ENCODE results near the gene SULT1C2.

SULT1C2 gene

GRCh38 chr2:108297436-108298141 is 8.9 kb downstream of the SULT1C2 start:
- Histone ChIP-seq H3K9ac (ENCODE audit: low read length) (no peak overlapping the region), H3K4me1 (ENCODE audit: insufficient read depth, low read length) (no peaks in the 10 kb centered on the region), H3K27ac (ENCODE audit: low read depth, low read length) (no peak overlapping the region), H3K36me3 (ENCODE audit: insufficient read depth, low read length) (no peaks in the 10 kb centered on the region), H3K27me3 (ENCODE audit: control insufficient read depth in 1 of 2, insufficient read depth in 2 of 2, low read length in 2 of 2) (no peaks in the 10 kb centered on the region), H3K4me3 (ENCODE audit: low read depth in 1 of 2, low read length in 2 of 2) (no peak overlapping the region), H3K9me3 (ENCODE audit: low read length) (no peaks in the 10 kb centered on the region)

- no peaks in the 10 kb centered on the region for H3K27me3 ChIP-seq (ENCODE audit: control insufficient read depth in 1 of 2, insufficient read depth in 2 of 2, low read length in 2 of 2)
These were observed 12.9 kb downstream of the SULT1C2 start for GRCh38 chr2:108301558-108301957.

GRCh38 chr2:108304975-108305374 is 16.3 kb downstream of the SULT1C2 start:
- Histone ChIP-seq H3K36me3 (ENCODE audit: insufficient read depth, low read length) (no peaks in the 10 kb centered on the region), H3K4me1 (ENCODE audit: insufficient read depth, low read length) (no peaks in the 10 kb centered on the region), H3K27ac (ENCODE audit: low read depth, low read length) (no peak overlapping the region), H3K9me3 (ENCODE audit: low read length) (no peaks in the 10 kb centered on the region), H3K9ac (ENCODE audit: low read length) (no peak overlapping the region), H3K27me3 (ENCODE audit: control insufficient read depth in 1 of 2, insufficient read depth in 2 of 2, low read length in 2 of 2) (no peaks in the 10 kb centered on the region), H3K4me3 (ENCODE audit: low read depth in 1 of 2, low read length in 2 of 2) (no peak overlapping the region)

More at GRCh38 chr2:108301558-108301957, 12.9 kb downstream of the SULT1C2 start:
- no peaks in the 10 kb centered on the region for H3K36me3 ChIP-seq (ENCODE audit: insufficient read depth, low read length)
- H3K4me1 ChIP-seq (ENCODE audit: insufficient read depth, low read length) = no peaks in the 10 kb centered on the region
- H3K9me3 ChIP-seq (ENCODE audit: low read length) = no peaks in the 10 kb centered on the region
- no peak overlapping the region for H3K27ac ChIP-seq (ENCODE audit: low read depth, low read length)
- no peak overlapping the region for H3K4me3 ChIP-seq (ENCODE audit: low read depth in 1 of 2, low read length in 2 of 2)
- no peak overlapping the region for H3K9ac ChIP-seq (ENCODE audit: low read length)

- H3K36me3 ChIP-seq (ENCODE audit: insufficient read depth, low read length) = no peaks in the 10 kb centered on the region
These were observed 17.2 kb downstream of the SULT1C2 start for GRCh38 chr2:108305901-108306300.

GRCh38 chr2:108309903-108310302 is 21.2 kb downstream of the SULT1C2 start:
- no peaks in the 10 kb centered on the region for H3K27me3 ChIP-seq (ENCODE audit: control insufficient read depth in 1 of 2, insufficient read depth in 2 of 2, low read length in 2 of 2)
- no peaks in the 10 kb centered on the region for H3K9me3 ChIP-seq (ENCODE audit: low read length)
- H3K27ac ChIP-seq (ENCODE audit: low read depth, low read length) = no peak overlapping the region
- H3K36me3 ChIP-seq (ENCODE audit: insufficient read depth, low read length) = no peaks in the 10 kb centered on the region
- H3K4me1 ChIP-seq (ENCODE audit: insufficient read depth, low read length) = no peaks in the 10 kb centered on the region
- H3K9ac ChIP-seq (ENCODE audit: low read length) = no peak overlapping the region
- H3K4me3 ChIP-seq (ENCODE audit: low read depth in 1 of 2, low read length in 2 of 2) = no peak overlapping the region

More at GRCh38 chr2:108305901-108306300, 17.2 kb downstream of the SULT1C2 start:
- Histone ChIP-seq H3K4me3 (ENCODE audit: low read depth in 1 of 2, low read length in 2 of 2) (no peak overlapping the region), H3K9me3 (ENCODE audit: low read length) (no peaks in the 10 kb centered on the region), H3K27ac (ENCODE audit: low read depth, low read length) (no peak overlapping the region), H3K4me1 (ENCODE audit: insufficient read depth, low read length) (no peaks in the 10 kb centered on the region), H3K27me3 (ENCODE audit: control insufficient read depth in 1 of 2, insufficient read depth in 2 of 2, low read length in 2 of 2) (no peaks in the 10 kb centered on the region), H3K9ac (ENCODE audit: low read length) (no peak overlapping the region)

GRCh38 chr2:108314586-108315296 is 26.0 kb downstream of the SULT1C2 start:
- Histone ChIP-seq H3K36me3 (ENCODE audit: insufficient read depth, low read length) (no peaks in the 10 kb centered on the region), H3K4me1 (ENCODE audit: insufficient read depth, low read length) (no peaks in the 10 kb centered on the region), H3K27ac (ENCODE audit: low read depth, low read length) (no peak overlapping the region), H3K27me3 (ENCODE audit: control insufficient read depth in 1 of 2, insufficient read depth in 2 of 2, low read length in 2 of 2) (no peaks in the 10 kb centered on the region), H3K9me3 (ENCODE audit: low read length) (no peaks in the 10 kb centered on the region), H3K9ac (ENCODE audit: low read length) (no peak overlapping the region), H3K4me3 (ENCODE audit: low read depth in 1 of 2, low read length in 2 of 2) (no peak overlapping the region)

GRCh38 chr2:108315444-108315934 is 26.8 kb downstream of the SULT1C2 start:
- Histone ChIP-seq H3K27me3 (ENCODE audit: control insufficient read depth in 1 of 2, insufficient read depth in 2 of 2, low read length in 2 of 2) (no peaks in the 10 kb centered on the region), H3K27ac (ENCODE audit: low read depth, low read length) (no peak overlapping the region), H3K4me1 (ENCODE audit: insufficient read depth, low read length) (no peaks in the 10 kb centered on the region), H3K9ac (ENCODE audit: low read length) (no peak overlapping the region), H3K9me3 (ENCODE audit: low read length) (no peaks in the 10 kb centered on the region), H3K36me3 (ENCODE audit: insufficient read depth, low read length) (no peaks in the 10 kb centered on the region), H3K4me3 (ENCODE audit: low read depth in 1 of 2, low read length in 2 of 2) (no peak overlapping the region)

GRCh38 chr2:108316033-108316432 is 27.3 kb downstream of the SULT1C2 start:
- Histone ChIP-seq H3K4me1 (ENCODE audit: insufficient read depth, low read length) (no peaks in the 10 kb centered on the region), H3K27ac (ENCODE audit: low read depth, low read length) (no peak overlapping the region), H3K9ac (ENCODE audit: low read length) (no peak overlapping the region), H3K4me3 (ENCODE audit: low read depth in 1 of 2, low read length in 2 of 2) (no peak overlapping the region), H3K36me3 (ENCODE audit: insufficient read depth, low read length) (no peaks in the 10 kb centered on the region), H3K9me3 (ENCODE audit: low read length) (no peaks in the 10 kb centered on the region), H3K27me3 (ENCODE audit: control insufficient read depth in 1 of 2, insufficient read depth in 2 of 2, low read length in 2 of 2) (no peaks in the 10 kb centered on the region)

- no peaks in the 10 kb centered on the region for H3K27me3 ChIP-seq (ENCODE audit: control insufficient read depth in 1 of 2, insufficient read depth in 2 of 2, low read length in 2 of 2)
- H3K36me3 ChIP-seq (ENCODE audit: insufficient read depth, low read length) = no peaks in the 10 kb centered on the region
- H3K27ac ChIP-seq (ENCODE audit: low read depth, low read length) = no peak overlapping the region
- no peak overlapping the region for H3K4me3 ChIP-seq (ENCODE audit: low read depth in 1 of 2, low read length in 2 of 2)
- H3K9me3 ChIP-seq (ENCODE audit: low read length) = no peaks in the 10 kb centered on the region
- H3K9ac ChIP-seq (ENCODE audit: low read length) = no peak overlapping the region
- H3K4me1 ChIP-seq (ENCODE audit: insufficient read depth, low read length) = no peaks in the 10 kb centered on the region
These were observed 28.0 kb downstream of the SULT1C2 start for GRCh38 chr2:108316461-108317258.

GRCh38 chr2:108320326-108320922 is 31.7 kb downstream of the SULT1C2 start:
- H3K27me3 ChIP-seq (ENCODE audit: control insufficient read depth in 1 of 2, insufficient read depth in 2 of 2, low read length in 2 of 2) = no peaks in the 10 kb centered on the region
- no peaks in the 10 kb centered on the region for H3K36me3 ChIP-seq (ENCODE audit: insufficient read depth, low read length)
- no peak overlapping the region for H3K4me3 ChIP-seq (ENCODE audit: low read depth in 1 of 2, low read length in 2 of 2)
- H3K9me3 ChIP-seq (ENCODE audit: low read length) = no peaks in the 10 kb centered on the region
- no peak overlapping the region for H3K9ac ChIP-seq (ENCODE audit: low read length)
- H3K4me1 ChIP-seq (ENCODE audit: insufficient read depth, low read length) = no peaks in the 10 kb centered on the region
- H3K27ac ChIP-seq (ENCODE audit: low read depth, low read length) = no peak overlapping the region

- H3K9ac ChIP-seq (ENCODE audit: low read length) = no peak overlapping the region
- no peaks in the 10 kb centered on the region for H3K9me3 ChIP-seq (ENCODE audit: low read length)
- no peak overlapping the region for H3K4me3 ChIP-seq (ENCODE audit: low read depth in 1 of 2, low read length in 2 of 2)
- no peaks in the 10 kb centered on the region for H3K36me3 ChIP-seq (ENCODE audit: insufficient read depth, low read length)
- H3K27ac ChIP-seq (ENCODE audit: low read depth, low read length) = no peak overlapping the region
- no peaks in the 10 kb centered on the region for H3K4me1 ChIP-seq (ENCODE audit: insufficient read depth, low read length)
- no peaks in the 10 kb centered on the region for H3K27me3 ChIP-seq (ENCODE audit: control insufficient read depth in 1 of 2, insufficient read depth in 2 of 2, low read length in 2 of 2)
These were observed 34.9 kb downstream of the SULT1C2 start for GRCh38 chr2:108323619-108324018.

Measured in muscle layer of colon (tissue), 2 donors.